ENCODE data around the gene TYSND1.
"Not testable (repeated sequence)": the region's sequence is repeated elsewhere in the genome, so short reads cannot be mapped to it uniquely, and the experiment has no call there.

TYSND1 gene

DNA sequence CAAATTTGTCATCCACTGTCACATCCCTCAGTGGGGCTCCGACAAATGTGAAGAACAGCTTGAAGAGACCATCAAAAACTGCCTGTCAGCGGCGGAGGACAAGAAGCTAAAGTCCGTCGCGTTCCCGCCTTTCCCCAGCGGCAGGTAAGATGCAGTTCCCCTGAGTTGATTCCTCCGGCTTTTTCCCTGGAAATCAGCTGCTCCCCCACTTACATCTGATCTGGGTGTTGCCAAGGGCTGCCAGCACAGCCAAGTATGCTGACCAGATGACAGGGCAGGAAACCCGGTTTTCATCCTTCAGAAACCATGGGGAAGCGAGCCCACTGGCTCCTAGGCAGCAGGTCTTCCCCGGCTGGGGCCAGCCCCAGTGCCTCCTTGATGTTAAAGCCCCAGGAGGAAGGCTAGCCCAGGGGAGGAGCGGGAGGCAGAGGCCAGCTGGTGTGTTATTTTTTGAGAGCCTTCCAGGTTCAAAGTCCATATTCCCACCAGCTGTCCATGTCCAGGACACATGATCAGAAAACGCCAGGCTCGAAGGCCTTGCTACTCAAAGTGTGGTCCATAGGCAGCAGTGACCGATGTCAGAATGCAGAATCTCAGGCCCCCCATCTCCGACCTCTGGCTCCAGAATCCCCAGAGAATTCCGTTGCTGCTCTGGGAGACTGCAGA, 37.3 kb downstream of the TYSND1 start:
- DNase-seq (ENCODE audit: low read depth in 2 of 2) = no peak

GRCh38 chr10:70106958-70107791, 39.3 kb downstream of the TYSND1 start:
- DNase-seq (ENCODE audit: low read depth in 2 of 2) = no peak

- DNase-seq (ENCODE audit: low read depth in 2 of 2) = no peak
These were observed 44.8 kb downstream of the TYSND1 start for GRCh38 chr10:70101668-70102067.

GRCh38 chr10:70101068-70101562, 45.4 kb downstream of the TYSND1 start:
- not testable (repeated sequence) for DNase-seq (ENCODE audit: low read depth in 2 of 2)

DNA sequence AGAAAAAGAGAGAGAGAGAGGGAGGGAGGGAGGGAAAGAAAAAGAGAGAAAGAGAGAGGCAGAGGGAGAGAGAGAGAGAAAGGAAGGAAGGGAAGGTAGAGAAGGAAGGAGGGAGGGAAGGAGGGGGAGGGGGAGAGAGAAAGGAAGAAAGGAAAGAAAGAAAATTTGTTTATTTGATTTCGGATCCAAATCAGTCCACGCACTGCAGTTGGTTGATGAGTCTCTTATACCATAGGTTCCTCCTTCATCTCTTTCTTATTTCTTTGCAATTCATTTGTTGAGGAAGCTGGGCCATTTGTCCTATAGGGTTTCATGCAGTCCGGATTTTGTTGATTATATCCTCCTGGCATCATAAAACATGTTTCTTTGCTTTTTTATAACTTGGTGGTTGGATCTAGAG, 48.2 kb downstream of the TYSND1 start:
- DNase-seq (ENCODE audit: low read depth in 2 of 2) = no peak

GRCh38 chr10:70097459-70097858, 49.0 kb downstream of the TYSND1 start:
- DNase-seq (ENCODE audit: low read depth in 2 of 2) = no peak

- DNase-seq (ENCODE audit: low read depth in 2 of 2) = no peak
These were observed 49.6 kb downstream of the TYSND1 start for GRCh38 chr10:70096705-70097420.

DNA sequence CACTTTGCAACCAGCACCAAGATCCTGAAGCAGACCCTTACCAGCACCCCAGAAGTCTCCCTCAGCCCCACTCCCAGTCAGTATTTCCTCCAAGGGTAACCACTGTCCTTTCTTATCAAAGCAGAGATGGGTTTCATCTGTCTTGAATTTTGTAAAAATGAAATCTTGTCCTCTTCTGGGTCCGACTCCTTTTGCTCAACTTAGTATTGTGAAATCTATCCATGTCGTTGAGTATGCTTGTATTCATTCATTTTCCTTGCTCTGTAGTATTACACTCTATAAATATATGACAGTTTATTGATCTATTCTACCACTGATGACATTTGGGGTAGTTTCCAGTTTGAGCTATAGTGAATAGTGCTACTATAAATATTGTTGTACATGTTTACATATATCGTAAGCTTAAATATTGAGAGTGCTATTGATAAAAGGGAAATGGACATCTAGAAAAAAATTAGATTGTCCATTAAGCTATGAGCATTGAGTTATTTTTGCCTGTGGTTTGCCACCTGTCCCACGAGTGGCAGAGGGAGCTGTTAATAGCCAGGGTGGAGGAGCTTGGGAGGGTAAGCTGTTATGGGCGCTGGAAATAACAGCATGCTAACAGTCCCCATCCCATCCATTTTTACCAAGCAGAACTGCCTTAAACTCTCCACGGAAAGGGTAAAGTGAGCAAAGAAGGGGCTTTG, 50.3 kb downstream of the TYSND1 start:
- no peak for DNase-seq (ENCODE audit: low read depth in 2 of 2)

DNA sequence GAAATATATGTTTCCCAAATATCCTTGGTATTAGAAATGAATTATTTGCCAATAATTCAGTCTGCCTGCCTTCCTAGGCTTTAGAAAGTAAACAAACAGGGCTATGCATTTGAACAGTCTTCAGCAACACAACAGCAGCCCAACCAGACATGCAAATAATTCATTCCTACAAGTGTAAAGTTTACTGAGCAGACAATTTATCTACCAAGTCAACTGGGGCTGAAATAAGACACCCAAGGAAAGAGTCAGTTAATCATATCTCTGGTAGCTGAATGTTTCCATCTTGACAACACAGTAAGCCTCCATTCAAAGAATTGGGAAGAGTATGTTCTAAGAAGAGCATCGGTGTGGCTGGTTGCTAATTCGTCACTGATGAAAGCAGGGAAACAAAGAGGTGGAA, 52.2 kb downstream of the TYSND1 start:
- no peak for DNase-seq (ENCODE audit: low read depth in 2 of 2)

GRCh38 chr10:70093335-70093944, 53.1 kb downstream of the TYSND1 start:
- no peak for DNase-seq (ENCODE audit: low read depth in 2 of 2)

DNA sequence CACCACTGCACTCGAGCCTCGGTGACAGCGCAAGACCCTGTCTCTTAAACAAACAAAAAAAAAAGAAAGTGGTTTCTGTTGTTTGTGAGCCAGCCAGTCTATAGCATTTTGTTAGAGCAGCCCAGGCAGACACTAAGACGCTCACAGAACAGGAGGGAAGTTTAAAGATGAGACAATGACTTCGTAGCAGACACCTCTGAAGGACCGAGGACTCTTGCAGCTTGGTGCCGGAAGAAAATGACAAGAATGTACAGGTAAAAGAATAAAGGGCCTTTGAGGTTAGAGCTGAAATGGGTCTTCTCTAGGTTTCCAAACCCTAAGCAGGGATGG, 54.1 kb downstream of the TYSND1 start:
- DNase-seq (ENCODE audit: low read depth in 2 of 2) = no peak

DNA sequence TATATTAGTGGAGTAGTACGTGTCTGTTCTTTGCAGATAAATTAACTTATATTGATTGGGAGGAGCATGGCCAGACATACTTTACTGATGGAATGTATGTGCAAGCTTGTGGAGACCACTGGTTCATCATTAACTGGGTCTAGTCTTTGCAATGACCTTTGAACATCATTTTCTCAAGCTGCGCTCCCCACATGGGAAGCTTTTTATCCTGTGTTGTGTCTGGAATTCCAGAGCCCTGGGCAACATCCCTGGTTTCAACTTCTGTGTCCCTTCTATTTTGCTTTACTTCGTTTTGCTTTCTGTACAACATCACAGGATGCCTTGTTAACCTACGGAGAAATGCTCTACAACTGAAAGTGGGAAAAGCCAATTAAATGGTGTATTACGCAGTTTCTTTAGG, 55.5 kb downstream of the TYSND1 start:
- no peak for DNase-seq (ENCODE audit: low read depth in 2 of 2)

GRCh38 chr10:70090013-70090412, 56.5 kb downstream of the TYSND1 start:
- no peak for DNase-seq (ENCODE audit: low read depth in 2 of 2)

- DNase-seq (ENCODE audit: low read depth in 2 of 2) = no peak
These were observed 58.2 kb downstream of the TYSND1 start for GRCh38 chr10:70088308-70088698.
